ENCODE results near the gene EMX1.

The EMX1 gene

GRCh38 chr2:72961853-72962468, 44.6 kb downstream of the EMX1 start:
- Histone ChIP-seq H3K4me1 (ENCODE audit: insufficient read depth, insufficient read length) (peaks cover 15% of the 10 kb centered on the region), H3K27me3 (ENCODE audit: insufficient read depth, insufficient read length) (peaks cover 3% of the 10 kb centered on the region), H3K9me3 (ENCODE audit: insufficient read depth, low read length) (no peaks in the 10 kb centered on the region), H3K4me3 (ENCODE audit: insufficient read length, low read depth) (no peak overlapping the region), H3K9ac (ENCODE audit: insufficient read length, low read depth) (no peak overlapping the region), H3K36me3 (ENCODE audit: insufficient read depth, insufficient read length, low read length) (peaks cover 43% of the 10 kb centered on the region)
- TF ChIP-seq YY1 (IDR thresholded peaks at IDR 0.05; ENCODE audit: insufficient read depth, insufficient read length) (no peak), ZNF274 (IDR thresholded peaks at IDR 0.05; ENCODE audit: low read depth, low read length) (no peak), SUZ12 (IDR thresholded peaks at IDR 0.05; ENCODE audit: extremely low read depth, insufficient read depth, insufficient read length) (no peak)
- no peak for DNase-seq (ENCODE audit: low read depth, low spot score)

- H3K9ac ChIP-seq (ENCODE audit: insufficient read length, low read depth), result peak overlapping the region; percentile 29
- peaks cover 15% of the 10 kb centered on the region for H3K4me1 ChIP-seq (ENCODE audit: insufficient read depth, insufficient read length)
Observed at GRCh38 chr2:72962911-72963310, 45.6 kb downstream of the EMX1 start.

GRCh38 chr2:72963423-72964145, 46.3 kb downstream of the EMX1 start:
- H3K9me3 ChIP-seq (ENCODE audit: insufficient read depth, low read length), result no peaks in the 10 kb centered on the region
- peak overlapping the region; percentile 29 for H3K9ac ChIP-seq (ENCODE audit: insufficient read length, low read depth)

More at GRCh38 chr2:72962911-72963310, 45.6 kb downstream of the EMX1 start:
- TF ChIP-seq ZNF274 (IDR thresholded peaks at IDR 0.05; ENCODE audit: low read depth, low read length) (no peak), YY1 (IDR thresholded peaks at IDR 0.05; ENCODE audit: insufficient read depth, insufficient read length) (no peak), SUZ12 (IDR thresholded peaks at IDR 0.05; ENCODE audit: extremely low read depth, insufficient read depth, insufficient read length) (no peak)
- Histone ChIP-seq H3K4me3 (ENCODE audit: insufficient read length, low read depth) (no peak overlapping the region), H3K36me3 (ENCODE audit: insufficient read depth, insufficient read length, low read length) (peaks cover 36% of the 10 kb centered on the region), H3K27me3 (ENCODE audit: insufficient read depth, insufficient read length) (peaks cover 3% of the 10 kb centered on the region), H3K9me3 (ENCODE audit: insufficient read depth, low read length) (no peaks in the 10 kb centered on the region)
- no peak for DNase-seq (ENCODE audit: low read depth, low spot score)

GRCh38 chr2:72964146-72964525, 46.8 kb downstream of the EMX1 start:
- no peak overlapping the region for H3K4me3 ChIP-seq (ENCODE audit: insufficient read length, low read depth)
- H3K27me3 ChIP-seq (ENCODE audit: insufficient read depth, insufficient read length), result peaks cover 3% of the 10 kb centered on the region
- H3K9ac ChIP-seq (ENCODE audit: insufficient read length, low read depth), result no peak overlapping the region
- no peaks in the 10 kb centered on the region for H3K9me3 ChIP-seq (ENCODE audit: insufficient read depth, low read length)
- peaks cover 15% of the 10 kb centered on the region for H3K4me1 ChIP-seq (ENCODE audit: insufficient read depth, insufficient read length)
- no peak for DNase-seq (ENCODE audit: low read depth, low spot score)
- peaks cover 31% of the 10 kb centered on the region for H3K36me3 ChIP-seq (ENCODE audit: insufficient read depth, insufficient read length, low read length)
- TF ChIP-seq SUZ12 (IDR thresholded peaks at IDR 0.05; ENCODE audit: extremely low read depth, insufficient read depth, insufficient read length), result no peak
- no peak for TF ChIP-seq YY1 (IDR thresholded peaks at IDR 0.05; ENCODE audit: insufficient read depth, insufficient read length)
- no peak for TF ChIP-seq ZNF274 (IDR thresholded peaks at IDR 0.05; ENCODE audit: low read depth, low read length)

More at GRCh38 chr2:72963423-72964145, 46.3 kb downstream of the EMX1 start:
- no peak for TF ChIP-seq ZNF274 (IDR thresholded peaks at IDR 0.05; ENCODE audit: low read depth, low read length)
- TF ChIP-seq SUZ12 (IDR thresholded peaks at IDR 0.05; ENCODE audit: extremely low read depth, insufficient read depth, insufficient read length), result no peak
- no peak for TF ChIP-seq YY1 (IDR thresholded peaks at IDR 0.05; ENCODE audit: insufficient read depth, insufficient read length)
- H3K36me3 ChIP-seq (ENCODE audit: insufficient read depth, insufficient read length, low read length), result peaks cover 32% of the 10 kb centered on the region
- peak; percentile 89 for DNase-seq (ENCODE audit: low read depth, low spot score)
- peaks cover 15% of the 10 kb centered on the region for H3K4me1 ChIP-seq (ENCODE audit: insufficient read depth, insufficient read length)
- H3K4me3 ChIP-seq (ENCODE audit: insufficient read length, low read depth), result no peak overlapping the region
- peaks cover 3% of the 10 kb centered on the region for H3K27me3 ChIP-seq (ENCODE audit: insufficient read depth, insufficient read length)

GRCh38 chr2:72965016-72965415, 47.7 kb downstream of the EMX1 start:
- no peak for DNase-seq (ENCODE audit: low read depth, low spot score)
- TF ChIP-seq SUZ12 (IDR thresholded peaks at IDR 0.05; ENCODE audit: extremely low read depth, insufficient read depth, insufficient read length) (no peak), YY1 (IDR thresholded peaks at IDR 0.05; ENCODE audit: insufficient read depth, insufficient read length) (no peak), ZNF274 (IDR thresholded peaks at IDR 0.05; ENCODE audit: low read depth, low read length) (no peak)
- Histone ChIP-seq H3K4me3 (ENCODE audit: insufficient read length, low read depth) (no peak overlapping the region), H3K27me3 (ENCODE audit: insufficient read depth, insufficient read length) (peaks cover 3% of the 10 kb centered on the region), H3K36me3 (ENCODE audit: insufficient read depth, insufficient read length, low read length) (peaks cover 31% of the 10 kb centered on the region), H3K9ac (ENCODE audit: insufficient read length, low read depth) (no peak overlapping the region), H3K9me3 (ENCODE audit: insufficient read depth, low read length) (no peaks in the 10 kb centered on the region), H3K4me1 (ENCODE audit: insufficient read depth, insufficient read length) (peaks cover 15% of the 10 kb centered on the region)

- Histone ChIP-seq H3K27me3 (ENCODE audit: insufficient read depth, insufficient read length) (peaks cover 3% of the 10 kb centered on the region), H3K4me3 (ENCODE audit: insufficient read length, low read depth) (no peak overlapping the region), H3K9me3 (ENCODE audit: insufficient read depth, low read length) (no peaks in the 10 kb centered on the region), H3K36me3 (ENCODE audit: insufficient read depth, insufficient read length, low read length) (peaks cover 24% of the 10 kb centered on the region), H3K9ac (ENCODE audit: insufficient read length, low read depth) (no peak overlapping the region), H3K4me1 (ENCODE audit: insufficient read depth, insufficient read length) (peaks cover 15% of the 10 kb centered on the region)
- no peak for DNase-seq (ENCODE audit: low read depth, low spot score)
- TF ChIP-seq YY1 (IDR thresholded peaks at IDR 0.05; ENCODE audit: insufficient read depth, insufficient read length) (no peak), SUZ12 (IDR thresholded peaks at IDR 0.05; ENCODE audit: extremely low read depth, insufficient read depth, insufficient read length) (no peak), ZNF274 (IDR thresholded peaks at IDR 0.05; ENCODE audit: low read depth, low read length) (no peak)
Observed at GRCh38 chr2:72965770-72966450, 48.6 kb downstream of the EMX1 start.

- Histone ChIP-seq H3K4me1 (ENCODE audit: insufficient read depth, insufficient read length) (peaks cover 11% of the 10 kb centered on the region), H3K4me3 (ENCODE audit: insufficient read length, low read depth) (no peak overlapping the region), H3K9ac (ENCODE audit: insufficient read length, low read depth) (no peak overlapping the region), H3K9me3 (ENCODE audit: insufficient read depth, low read length) (no peaks in the 10 kb centered on the region), H3K36me3 (ENCODE audit: insufficient read depth, insufficient read length, low read length) (peaks cover 18% of the 10 kb centered on the region), H3K27me3 (ENCODE audit: insufficient read depth, insufficient read length) (peaks cover 3% of the 10 kb centered on the region)
- no peak for TF ChIP-seq ZNF274 (IDR thresholded peaks at IDR 0.05; ENCODE audit: low read depth, low read length)
- TF ChIP-seq SUZ12 (IDR thresholded peaks at IDR 0.05; ENCODE audit: extremely low read depth, insufficient read depth, insufficient read length), result no peak
- TF ChIP-seq YY1 (IDR thresholded peaks at IDR 0.05; ENCODE audit: insufficient read depth, insufficient read length), result no peak
- no peak for DNase-seq (ENCODE audit: low read depth, low spot score)
Observed at GRCh38 chr2:72968286-72968685, 51.0 kb downstream of the EMX1 start.

Data from NT2/D1 (cell line).